ENCODE data around the gene ADCY3.

Gene ADCY3

DNA sequence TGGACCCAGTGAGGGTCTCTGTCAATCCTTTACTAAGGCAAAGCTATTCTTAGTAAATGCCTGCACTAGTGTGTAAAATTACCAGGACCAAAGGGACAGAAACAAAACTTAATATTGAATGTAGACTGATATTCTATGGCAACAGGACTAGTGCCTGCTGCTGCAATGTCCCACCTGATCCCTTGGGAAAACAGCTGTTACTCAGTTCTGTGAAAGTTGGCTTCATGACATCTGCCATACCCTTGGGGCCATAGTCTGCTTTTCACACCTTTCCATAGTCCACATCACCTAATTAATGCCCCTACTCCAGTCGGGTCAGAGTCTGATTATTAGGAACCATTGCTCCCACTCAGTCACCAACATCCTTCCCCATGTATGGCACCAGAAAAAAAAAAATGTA lies 37.2 kb upstream of the ADCY3 start:
- no peak for TF ChIP-seq EZH2 (IDR thresholded peaks at IDR 0.05; ENCODE audit: borderline replicate concordance, low read depth, low read length, severe bottlenecking)
- TF ChIP-seq, protein P1, sequence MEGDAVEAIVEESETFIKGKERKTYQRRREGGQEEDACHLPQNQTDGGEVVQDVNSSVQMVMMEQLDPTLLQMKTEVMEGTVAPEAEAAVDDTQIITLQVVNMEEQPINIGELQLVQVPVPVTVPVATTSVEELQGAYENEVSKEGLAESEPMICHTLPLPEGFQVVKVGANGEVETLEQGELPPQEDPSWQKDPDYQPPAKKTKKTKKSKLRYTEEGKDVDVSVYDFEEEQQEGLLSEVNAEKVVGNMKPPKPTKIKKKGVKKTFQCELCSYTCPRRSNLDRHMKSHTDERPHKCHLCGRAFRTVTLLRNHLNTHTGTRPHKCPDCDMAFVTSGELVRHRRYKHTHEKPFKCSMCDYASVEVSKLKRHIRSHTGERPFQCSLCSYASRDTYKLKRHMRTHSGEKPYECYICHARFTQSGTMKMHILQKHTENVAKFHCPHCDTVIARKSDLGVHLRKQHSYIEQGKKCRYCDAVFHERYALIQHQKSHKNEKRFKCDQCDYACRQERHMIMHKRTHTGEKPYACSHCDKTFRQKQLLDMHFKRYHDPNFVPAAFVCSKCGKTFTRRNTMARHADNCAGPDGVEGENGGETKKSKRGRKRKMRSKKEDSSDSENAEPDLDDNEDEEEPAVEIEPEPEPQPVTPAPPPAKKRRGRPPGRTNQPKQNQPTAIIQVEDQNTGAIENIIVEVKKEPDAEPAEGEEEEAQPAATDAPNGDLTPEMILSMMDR (IDR thresholded peaks at IDR 0.05; ENCODE audit: borderline replicate concordance, extremely low read depth, low read length, poor library complexity, severe bottlenecking), result no peak
- Histone ChIP-seq H3K4me3 (ENCODE audit: low read depth in 1 of 2, low read length in 2 of 2) (no peak overlapping the region), H3K79me2 (ENCODE audit: insufficient read depth, low read length) (0 out of 2 replicates have a peak, but pooled peaks cover 3% of the 10 kb centered on the region), H2AFZ (ENCODE audit: low read depth, low read length) (no peak overlapping the region), H3K27ac (ENCODE audit: low read length) (no peak overlapping the region), H3K9ac (ENCODE audit: low read depth, low read length) (no peak overlapping the region), H3K9me3 (ENCODE audit: insufficient read depth, low read length, severe bottlenecking) (peaks cover 12% of the 10 kb centered on the region), H3K4me2 (ENCODE audit: insufficient read depth, low read length) (no peak overlapping the region), H3K36me3 (ENCODE audit: insufficient read depth, low read length) (peaks cover 89% of the 10 kb centered on the region), H4K20me1 (ENCODE audit: insufficient read depth, low read length) (no peaks in the 10 kb centered on the region), H3K27me3 (ENCODE audit: insufficient read depth, low read length, poor library complexity) (no peaks in the 10 kb centered on the region), H3K4me1 (ENCODE audit: insufficient read depth, low read length) (no peaks in the 10 kb centered on the region)
- no peak for ATAC-seq (ENCODE audit: insufficient read depth, low read depth)
- no peak for DNase-seq

DNA sequence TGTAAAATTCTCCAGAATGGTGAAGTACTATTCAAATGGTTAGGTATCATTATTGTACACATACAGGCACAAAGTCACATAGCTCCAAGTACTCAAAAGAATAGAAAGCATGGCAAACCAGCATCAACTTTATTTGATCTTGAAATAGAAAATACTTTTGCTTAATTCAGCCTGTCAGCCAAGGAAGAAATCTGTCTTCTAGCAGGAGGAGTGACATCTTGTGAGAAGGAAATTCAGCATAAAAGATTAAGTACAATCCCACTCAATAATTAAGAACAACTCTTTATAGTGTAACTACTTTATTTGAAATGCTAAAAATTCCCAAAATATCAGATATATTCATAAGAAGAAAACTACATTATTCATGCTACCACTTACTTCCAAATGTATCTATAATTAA lies 35.9 kb upstream of the ADCY3 start:
- no peak overlapping the region for H3K4me2 ChIP-seq (ENCODE audit: insufficient read depth, low read length)
- no peak overlapping the region for H3K4me3 ChIP-seq (ENCODE audit: low read depth in 1 of 2, low read length in 2 of 2)
- H3K4me1 ChIP-seq (ENCODE audit: insufficient read depth, low read length), result no peaks in the 10 kb centered on the region
- ATAC-seq (ENCODE audit: insufficient read depth, low read depth) (no peak), DNase-seq (no peak)
- peaks cover 87% of the 10 kb centered on the region for H3K36me3 ChIP-seq (ENCODE audit: insufficient read depth, low read length)
- no peak overlapping the region for H3K27ac ChIP-seq (ENCODE audit: low read length)
- H3K27me3 ChIP-seq (ENCODE audit: insufficient read depth, low read length, poor library complexity), result no peaks in the 10 kb centered on the region
- H3K9ac ChIP-seq (ENCODE audit: low read depth, low read length), result no peak overlapping the region
- no peak overlapping the region for H2AFZ ChIP-seq (ENCODE audit: low read depth, low read length)
- 0 out of 2 replicates have a peak, but pooled peaks cover 3% of the 10 kb centered on the region for H3K79me2 ChIP-seq (ENCODE audit: insufficient read depth, low read length)
- no peak for TF ChIP-seq EZH2 (IDR thresholded peaks at IDR 0.05; ENCODE audit: borderline replicate concordance, low read depth, low read length, severe bottlenecking)
- TF ChIP-seq, protein P1 (IDR thresholded peaks at IDR 0.05; ENCODE audit: borderline replicate concordance, extremely low read depth, low read length, poor library complexity, severe bottlenecking), result no peak
- H4K20me1 ChIP-seq (ENCODE audit: insufficient read depth, low read length), result no peaks in the 10 kb centered on the region
- H3K9me3 ChIP-seq (ENCODE audit: insufficient read depth, low read length, severe bottlenecking), result peaks cover 12% of the 10 kb centered on the region

DNA sequence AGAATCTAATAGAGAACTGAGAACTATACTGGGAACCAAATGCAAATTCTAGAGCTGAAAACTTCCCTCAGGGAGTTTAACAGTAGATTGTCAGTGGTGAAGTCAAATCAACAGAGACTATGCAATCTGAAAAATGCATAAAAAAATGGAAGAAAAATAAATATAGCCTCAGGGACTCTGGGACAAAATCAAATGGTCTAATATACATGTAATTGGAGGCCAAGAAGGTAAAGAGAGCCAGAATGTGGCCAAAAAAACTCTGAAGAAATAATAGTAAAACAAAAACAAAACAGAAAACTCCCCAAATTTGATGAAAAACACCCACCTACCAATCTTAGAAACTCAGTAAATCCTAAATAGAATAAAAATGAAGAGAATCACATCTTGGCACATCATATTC lies 35.2 kb upstream of the ADCY3 start:
- H3K27me3 ChIP-seq (ENCODE audit: insufficient read depth, low read length, poor library complexity), result no peaks in the 10 kb centered on the region
- H2AFZ ChIP-seq (ENCODE audit: low read depth, low read length), result no peak overlapping the region
- H3K79me2 ChIP-seq (ENCODE audit: insufficient read depth, low read length), result 0 out of 2 replicates have a peak, but pooled peaks cover 3% of the 10 kb centered on the region
- no peak overlapping the region for H3K27ac ChIP-seq (ENCODE audit: low read length)
- H3K9me3 ChIP-seq (ENCODE audit: insufficient read depth, low read length, severe bottlenecking), result peaks cover 12% of the 10 kb centered on the region
- no peak for TF ChIP-seq EZH2 (IDR thresholded peaks at IDR 0.05; ENCODE audit: borderline replicate concordance, low read depth, low read length, severe bottlenecking)
- peaks cover 81% of the 10 kb centered on the region for H3K36me3 ChIP-seq (ENCODE audit: insufficient read depth, low read length)
- H3K4me1 ChIP-seq (ENCODE audit: insufficient read depth, low read length), result no peaks in the 10 kb centered on the region
- H3K4me3 ChIP-seq (ENCODE audit: low read depth in 1 of 2, low read length in 2 of 2), result no peak overlapping the region
- ATAC-seq (ENCODE audit: insufficient read depth, low read depth) (no peak), DNase-seq (no peak)
- no peak overlapping the region for H3K4me2 ChIP-seq (ENCODE audit: insufficient read depth, low read length)
- no peak overlapping the region for H3K9ac ChIP-seq (ENCODE audit: low read depth, low read length)
- no peaks in the 10 kb centered on the region for H4K20me1 ChIP-seq (ENCODE audit: insufficient read depth, low read length)

DNA sequence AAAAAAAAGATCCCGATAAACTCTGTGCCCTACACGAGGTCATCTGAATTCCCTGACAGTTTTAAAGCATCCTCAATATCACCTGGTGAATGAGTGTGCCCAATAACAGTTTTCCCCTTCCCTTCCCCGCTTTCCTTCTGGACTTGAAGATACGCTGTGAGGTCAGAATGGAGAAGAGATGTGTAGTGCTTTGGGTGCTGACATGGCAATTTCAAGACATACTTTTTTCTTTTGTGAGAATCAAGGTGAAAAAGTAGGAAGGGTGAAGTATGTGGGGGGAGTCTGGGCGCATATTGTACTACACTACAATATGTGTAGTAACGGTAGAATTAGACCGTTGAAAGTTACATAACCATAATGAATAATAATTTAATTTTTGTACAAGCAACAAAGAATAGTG lies 30.1 kb upstream of the ADCY3 start:
- H3K9me3 ChIP-seq (ENCODE audit: insufficient read depth, low read length, severe bottlenecking), result peaks cover 3% of the 10 kb centered on the region
- TF ChIP-seq EZH2 (IDR thresholded peaks at IDR 0.05; ENCODE audit: borderline replicate concordance, low read depth, low read length, severe bottlenecking), result no peak
- TF ChIP-seq, protein P1 (IDR thresholded peaks at IDR 0.05; ENCODE audit: borderline replicate concordance, extremely low read depth, low read length, poor library complexity, severe bottlenecking), result no peak
- no peak overlapping the region for H3K27ac ChIP-seq (ENCODE audit: low read length)
- no peaks in the 10 kb centered on the region for H3K4me1 ChIP-seq (ENCODE audit: insufficient read depth, low read length)
- H3K79me2 ChIP-seq (ENCODE audit: insufficient read depth, low read length), result no peaks in the 10 kb centered on the region
- no peak overlapping the region for H3K9ac ChIP-seq (ENCODE audit: low read depth, low read length)
- no peak overlapping the region for H3K4me2 ChIP-seq (ENCODE audit: insufficient read depth, low read length)
- no peak overlapping the region for H2AFZ ChIP-seq (ENCODE audit: low read depth, low read length)
- no peaks in the 10 kb centered on the region for H4K20me1 ChIP-seq (ENCODE audit: insufficient read depth, low read length)
- no peak overlapping the region for H3K4me3 ChIP-seq (ENCODE audit: low read depth in 1 of 2, low read length in 2 of 2)
- DNase-seq, result no peak
- peaks cover 63% of the 10 kb centered on the region for H3K36me3 ChIP-seq (ENCODE audit: insufficient read depth, low read length)
- H3K27me3 ChIP-seq (ENCODE audit: insufficient read depth, low read length, poor library complexity), result no peaks in the 10 kb centered on the region
- ATAC-seq (ENCODE audit: insufficient read depth, low read depth), result no peak

All from DND-41 (cell line).